ENCODE data around the gene C4orf54.

Gene C4orf54

GRCh38 chr4:99628040-99628439 lies 29.6 kb downstream of the C4orf54 start:
- no peak for FAIRE-seq
- no peak for DNase-seq (ENCODE audit: insufficient read length, low spot score)
- TF ChIP-seq, protein P1, sequence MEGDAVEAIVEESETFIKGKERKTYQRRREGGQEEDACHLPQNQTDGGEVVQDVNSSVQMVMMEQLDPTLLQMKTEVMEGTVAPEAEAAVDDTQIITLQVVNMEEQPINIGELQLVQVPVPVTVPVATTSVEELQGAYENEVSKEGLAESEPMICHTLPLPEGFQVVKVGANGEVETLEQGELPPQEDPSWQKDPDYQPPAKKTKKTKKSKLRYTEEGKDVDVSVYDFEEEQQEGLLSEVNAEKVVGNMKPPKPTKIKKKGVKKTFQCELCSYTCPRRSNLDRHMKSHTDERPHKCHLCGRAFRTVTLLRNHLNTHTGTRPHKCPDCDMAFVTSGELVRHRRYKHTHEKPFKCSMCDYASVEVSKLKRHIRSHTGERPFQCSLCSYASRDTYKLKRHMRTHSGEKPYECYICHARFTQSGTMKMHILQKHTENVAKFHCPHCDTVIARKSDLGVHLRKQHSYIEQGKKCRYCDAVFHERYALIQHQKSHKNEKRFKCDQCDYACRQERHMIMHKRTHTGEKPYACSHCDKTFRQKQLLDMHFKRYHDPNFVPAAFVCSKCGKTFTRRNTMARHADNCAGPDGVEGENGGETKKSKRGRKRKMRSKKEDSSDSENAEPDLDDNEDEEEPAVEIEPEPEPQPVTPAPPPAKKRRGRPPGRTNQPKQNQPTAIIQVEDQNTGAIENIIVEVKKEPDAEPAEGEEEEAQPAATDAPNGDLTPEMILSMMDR (IDR thresholded peaks at IDR 0.05; ENCODE audit: insufficient read depth, missing control alignments): no peak

- TF ChIP-seq, protein P1 (IDR thresholded peaks at IDR 0.05; ENCODE audit: insufficient read depth, missing control alignments): no peak
- FAIRE-seq (no peak), DNase-seq (ENCODE audit: insufficient read length, low spot score) (no peak)
Observed at GRCh38 chr4:99625369-99625768, 32.3 kb downstream of the C4orf54 start.

- DNase-seq (ENCODE audit: insufficient read length, low spot score) (no peak), FAIRE-seq (no peak)
- TF ChIP-seq, protein P1 (IDR thresholded peaks at IDR 0.05; ENCODE audit: insufficient read depth, missing control alignments): no peak
Observed at GRCh38 chr4:99624141-99624719, 33.4 kb downstream of the C4orf54 start.

DNA sequence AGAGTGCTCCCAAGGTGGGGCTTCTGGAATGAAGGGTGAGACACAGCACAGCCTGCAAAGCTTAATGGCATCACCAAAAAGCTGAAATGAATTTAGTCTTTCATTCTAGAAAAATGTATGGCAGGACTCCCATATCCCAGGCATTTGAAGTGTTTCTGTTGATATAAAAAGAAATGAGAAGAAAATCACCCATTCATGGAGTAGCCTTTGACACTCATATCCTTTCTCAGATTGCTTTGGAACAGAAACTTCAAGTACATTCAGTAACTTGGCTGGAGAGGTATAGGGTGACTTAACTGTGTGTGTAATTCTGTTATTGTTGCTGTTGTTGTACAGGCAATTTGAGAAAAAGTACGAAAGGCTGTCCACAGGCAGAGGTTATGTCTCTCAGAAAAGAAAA lies 35.3 kb downstream of the C4orf54 start:
- no peak for DNase-seq (ENCODE audit: insufficient read length, low spot score)
- no peak for FAIRE-seq

GRCh38 chr4:99617374-99617773 lies 40.3 kb downstream of the C4orf54 start:
- DNase-seq (ENCODE audit: insufficient read length, low spot score) (no peak), FAIRE-seq (no peak)
- TF ChIP-seq, protein P1 (IDR thresholded peaks at IDR 0.05; ENCODE audit: insufficient read depth, missing control alignments): no peak

More for the DNA sequence above, 35.3 kb downstream of the C4orf54 start:
- TF ChIP-seq, protein P1 (IDR thresholded peaks at IDR 0.05; ENCODE audit: insufficient read depth, missing control alignments): no peak

DNA sequence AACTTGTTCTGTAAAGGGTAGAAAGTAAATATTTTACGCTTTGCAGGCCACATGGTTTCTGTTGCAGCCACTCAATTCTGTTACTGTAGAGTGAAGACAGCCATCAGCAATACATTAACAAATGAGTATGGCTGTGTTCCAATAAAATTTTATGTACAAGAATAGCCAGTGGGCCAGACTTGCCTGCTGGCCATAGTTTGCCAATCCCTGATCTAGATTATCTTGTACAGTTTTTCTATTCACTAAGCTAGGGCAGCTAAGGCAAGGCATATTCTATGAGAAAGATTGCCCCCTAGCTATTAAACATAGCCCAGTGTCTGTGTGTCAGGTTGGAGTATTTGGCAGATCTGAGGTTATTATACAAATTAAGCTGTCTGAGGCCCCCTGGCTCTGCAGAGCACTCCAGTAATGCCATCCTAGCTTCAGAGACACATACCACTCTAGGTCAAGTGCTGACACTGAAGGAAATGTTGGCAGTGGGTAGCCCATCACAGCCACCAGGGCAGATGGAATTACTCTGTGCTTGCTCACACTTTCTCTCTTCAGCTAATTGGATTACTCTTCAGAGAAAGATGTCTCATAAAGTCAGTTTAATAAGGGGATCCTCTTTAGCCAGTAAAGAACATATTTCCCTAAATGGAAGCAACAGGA lies 42.3 kb downstream of the C4orf54 start:
- TF ChIP-seq, protein P1 (IDR thresholded peaks at IDR 0.05; ENCODE audit: insufficient read depth, missing control alignments): peak; percentile 46
- no peak for DNase-seq (ENCODE audit: insufficient read length, low spot score)
- FAIRE-seq: no peak

- no peak for DNase-seq (ENCODE audit: insufficient read length, low spot score)
- FAIRE-seq: no peak
- TF ChIP-seq, protein P1 (IDR thresholded peaks at IDR 0.05; ENCODE audit: insufficient read depth, missing control alignments): no peak
Observed at GRCh38 chr4:99614491-99614890, 43.1 kb downstream of the C4orf54 start.
